ENCODE data around the gene HBG1.

DNA sequence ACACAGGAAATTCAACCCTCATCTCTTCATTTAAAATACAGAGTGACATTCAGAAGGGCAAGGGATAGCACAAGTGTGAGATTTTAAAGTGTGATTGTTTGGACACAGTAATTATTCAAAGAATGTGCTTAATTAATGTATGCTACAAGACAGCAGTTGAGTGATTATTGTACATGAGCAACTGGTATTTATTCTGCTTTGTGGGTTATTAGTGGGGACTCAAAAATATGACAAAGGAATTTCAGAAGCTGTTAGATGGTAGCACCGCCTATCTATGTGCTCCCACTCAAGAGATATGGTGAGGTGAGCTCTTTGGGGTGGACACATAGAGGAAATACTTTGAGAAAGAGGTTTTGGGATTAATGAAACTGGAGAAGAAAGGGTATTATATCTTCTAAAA, 9.6 kb downstream of the HBG1 start:
- TF ChIP-seq, protein P1, sequence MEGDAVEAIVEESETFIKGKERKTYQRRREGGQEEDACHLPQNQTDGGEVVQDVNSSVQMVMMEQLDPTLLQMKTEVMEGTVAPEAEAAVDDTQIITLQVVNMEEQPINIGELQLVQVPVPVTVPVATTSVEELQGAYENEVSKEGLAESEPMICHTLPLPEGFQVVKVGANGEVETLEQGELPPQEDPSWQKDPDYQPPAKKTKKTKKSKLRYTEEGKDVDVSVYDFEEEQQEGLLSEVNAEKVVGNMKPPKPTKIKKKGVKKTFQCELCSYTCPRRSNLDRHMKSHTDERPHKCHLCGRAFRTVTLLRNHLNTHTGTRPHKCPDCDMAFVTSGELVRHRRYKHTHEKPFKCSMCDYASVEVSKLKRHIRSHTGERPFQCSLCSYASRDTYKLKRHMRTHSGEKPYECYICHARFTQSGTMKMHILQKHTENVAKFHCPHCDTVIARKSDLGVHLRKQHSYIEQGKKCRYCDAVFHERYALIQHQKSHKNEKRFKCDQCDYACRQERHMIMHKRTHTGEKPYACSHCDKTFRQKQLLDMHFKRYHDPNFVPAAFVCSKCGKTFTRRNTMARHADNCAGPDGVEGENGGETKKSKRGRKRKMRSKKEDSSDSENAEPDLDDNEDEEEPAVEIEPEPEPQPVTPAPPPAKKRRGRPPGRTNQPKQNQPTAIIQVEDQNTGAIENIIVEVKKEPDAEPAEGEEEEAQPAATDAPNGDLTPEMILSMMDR (IDR thresholded peaks at IDR 0.05), result no peak
- no peak for TF ChIP-seq EP300 (IDR thresholded peaks at IDR 0.05)
